Activated naive CD8-positive, alpha-beta T cell treated with anti-CD3 and anti-CD28 coated beads, Interleukin-2, amount 50 U/mL, for 24 hours (primary cell): Measurements from ENCODE around the gene PLA2G2D.

ENCODE experiments used
- ATAC-seq: fragments of 150-1000 bp; cut with Tn5 transposase; one replicate; pipeline ENCODE4 v1.10.0; 2021
- DNase-seq: peaks from one replicate; pipeline ENCODE4 v3.0.0; 2021
- H3K27ac Mint-ChIP-seq: one replicate; pipeline ENCODE4 v1.8.0; 2021; ENCODE audit warnings: mild to moderate bottlenecking, mixed read lengths
- H3K27me3 Mint-ChIP-seq: one replicate; pipeline ENCODE4 v1.8.0; 2021; ENCODE audit warnings: mixed read lengths
- H3K36me3 Mint-ChIP-seq: one replicate; pipeline ENCODE4 v1.8.0; 2021; ENCODE audit warnings: low read depth, mixed read lengths
- H3K4me1 Mint-ChIP-seq: one replicate; pipeline ENCODE4 v1.8.0; 2021; ENCODE audit warnings: mixed read lengths
- H3K4me3 Mint-ChIP-seq: one replicate; pipeline ENCODE4 v1.8.0; 2021; ENCODE audit warnings: mild to moderate bottlenecking, moderate library complexity, mixed read lengths
- H3K9me3 Mint-ChIP-seq: one replicate; pipeline ENCODE4 v1.8.0; 2021; ENCODE audit warnings: mixed read lengths

PLA2G2D gene

GRCh38 chr1:20076710-20077461 is 42.5 kb downstream of the PLA2G2D start:
- Mint-ChIP-seq H3K36me3 (no peaks in the 10 kb centered on the region), H3K27ac (no peak overlapping the region)

GRCh38 chr1:20076223-20076622 is 43.1 kb downstream of the PLA2G2D start:
- Mint-ChIP-seq H3K36me3 (no peaks in the 10 kb centered on the region), H3K4me1 (peaks cover 23% of the 10 kb centered on the region), H3K27me3 (peaks cover 27% of the 10 kb centered on the region), H3K4me3 (no peak overlapping the region), H3K9me3 (no peaks in the 10 kb centered on the region), H3K27ac (no peak overlapping the region)
- ATAC-seq (no peak), DNase-seq (no peak)

More at GRCh38 chr1:20076710-20077461, 42.5 kb downstream of the PLA2G2D start:
- ATAC-seq (no peak), DNase-seq (no peak)
- Mint-ChIP-seq H3K4me1 (peaks cover 25% of the 10 kb centered on the region), H3K9me3 (no peaks in the 10 kb centered on the region), H3K4me3 (no peak overlapping the region), H3K27me3 (peaks cover 30% of the 10 kb centered on the region)

GRCh38 chr1:20075345-20075744 is 44.0 kb downstream of the PLA2G2D start:
- DNase-seq (no peak), ATAC-seq (no peak)
- H3K4me1 Mint-ChIP-seq: peaks cover 15% of the 10 kb centered on the region
- H3K9me3 Mint-ChIP-seq: no peaks in the 10 kb centered on the region
- H3K27ac Mint-ChIP-seq: no peak overlapping the region
- no peak overlapping the region for H3K4me3 Mint-ChIP-seq
- peaks cover 22% of the 10 kb centered on the region for H3K27me3 Mint-ChIP-seq
- no peaks in the 10 kb centered on the region for H3K36me3 Mint-ChIP-seq

- ATAC-seq (no peak), DNase-seq (no peak)
- Mint-ChIP-seq H3K27me3 (peaks cover 22% of the 10 kb centered on the region), H3K36me3 (no peaks in the 10 kb centered on the region), H3K4me1 (peaks cover 13% of the 10 kb centered on the region), H3K9me3 (no peaks in the 10 kb centered on the region), H3K27ac (no peak overlapping the region), H3K4me3 (no peak overlapping the region)
These were observed 44.6 kb downstream of the PLA2G2D start for GRCh38 chr1:20074725-20075171.

- Mint-ChIP-seq H3K27ac (no peak overlapping the region), H3K4me3 (no peak overlapping the region), H3K36me3 (no peaks in the 10 kb centered on the region), H3K9me3 (no peaks in the 10 kb centered on the region), H3K4me1 (peaks cover 11% of the 10 kb centered on the region), H3K27me3 (peaks cover 20% of the 10 kb centered on the region)
- DNase-seq (no peak), ATAC-seq (no peak)
These were observed 45.1 kb downstream of the PLA2G2D start for GRCh38 chr1:20074055-20074724.

GRCh38 chr1:20073256-20073655 is 46.1 kb downstream of the PLA2G2D start:
- no peaks in the 10 kb centered on the region for H3K9me3 Mint-ChIP-seq
- DNase-seq (no peak), ATAC-seq (no peak)
- peaks cover 11% of the 10 kb centered on the region for H3K27me3 Mint-ChIP-seq
- no peak overlapping the region for H3K27ac Mint-ChIP-seq
- H3K4me1 Mint-ChIP-seq: peaks cover 8% of the 10 kb centered on the region
- H3K4me3 Mint-ChIP-seq: no peak overlapping the region
- no peaks in the 10 kb centered on the region for H3K36me3 Mint-ChIP-seq

- no peak for DNase-seq
- Mint-ChIP-seq H3K27ac (no peak overlapping the region), H3K9me3 (no peaks in the 10 kb centered on the region), H3K4me3 (no peak overlapping the region), H3K36me3 (no peaks in the 10 kb centered on the region), H3K4me1 (peaks cover 3% of the 10 kb centered on the region), H3K27me3 (peaks cover 7% of the 10 kb centered on the region)
- ATAC-seq: no peak
These were observed 46.6 kb downstream of the PLA2G2D start for GRCh38 chr1:20072771-20073170.

- ATAC-seq: no peak
- no peak overlapping the region for H3K4me3 Mint-ChIP-seq
- no peak for DNase-seq
- no peaks in the 10 kb centered on the region for H3K4me1 Mint-ChIP-seq
- no peak overlapping the region for H3K27ac Mint-ChIP-seq
- H3K9me3 Mint-ChIP-seq: no peaks in the 10 kb centered on the region
- H3K36me3 Mint-ChIP-seq: no peaks in the 10 kb centered on the region
- no peaks in the 10 kb centered on the region for H3K27me3 Mint-ChIP-seq
These were observed 47.9 kb downstream of the PLA2G2D start for GRCh38 chr1:20071416-20071815.

GRCh38 chr1:20070357-20070756 is 49.0 kb downstream of the PLA2G2D start:
- H3K27ac Mint-ChIP-seq: no peak overlapping the region

GRCh38 chr1:20069874-20070273 is 49.5 kb downstream of the PLA2G2D start, which contains the start of gene PLA2G5:
Gene PLA2G5 (plus strand): TSS chr1:20070194. CDS start chr1:20084831, 14,637 bp downstream.
- H3K36me3 Mint-ChIP-seq: no peaks in the 10 kb centered on the region
- no peak within 1 kb of the TSS for H3K27ac Mint-ChIP-seq
- ATAC-seq (no peak), DNase-seq (no peak)
- no peaks in the 10 kb centered on the region for H3K4me1 Mint-ChIP-seq
- no peak within 1 kb of the TSS for H3K4me3 Mint-ChIP-seq
- no peaks in the 10 kb centered on the region for H3K9me3 Mint-ChIP-seq
- peaks cover 9% of the 10 kb centered on the region for H3K27me3 Mint-ChIP-seq

More at GRCh38 chr1:20070357-20070756, 49.0 kb downstream of the PLA2G2D start:
- Mint-ChIP-seq H3K4me1 (no peaks in the 10 kb centered on the region), H3K4me3 (no peak overlapping the region), H3K27me3 (peaks cover 7% of the 10 kb centered on the region), H3K36me3 (no peaks in the 10 kb centered on the region), H3K9me3 (no peaks in the 10 kb centered on the region)
- ATAC-seq (no peak), DNase-seq (no peak)

- DNase-seq (no peak), ATAC-seq (no peak)
- Mint-ChIP-seq H3K27me3 (peaks cover 9% of the 10 kb centered on the region), H3K4me1 (no peaks in the 10 kb centered on the region), H3K4me3 (no peak overlapping the region), H3K9me3 (no peaks in the 10 kb centered on the region), H3K36me3 (no peaks in the 10 kb centered on the region), H3K27ac (no peak overlapping the region)
These were observed 50.6 kb downstream of the PLA2G2D start for GRCh38 chr1:20068722-20069121.

GRCh38 chr1:20063861-20064292 is 55.5 kb downstream of the PLA2G2D start:
- ATAC-seq (no peak), DNase-seq (no peak)
- H3K36me3 Mint-ChIP-seq: no peaks in the 10 kb centered on the region
- H3K27ac Mint-ChIP-seq: no peak overlapping the region
- no peak overlapping the region for H3K4me3 Mint-ChIP-seq
- H3K27me3 Mint-ChIP-seq: peaks cover 9% of the 10 kb centered on the region
- H3K9me3 Mint-ChIP-seq: no peaks in the 10 kb centered on the region
- peaks cover 19% of the 10 kb centered on the region for H3K4me1 Mint-ChIP-seq
